ENCODE results near the gene MESP2.

The MESP2 gene

DNA sequence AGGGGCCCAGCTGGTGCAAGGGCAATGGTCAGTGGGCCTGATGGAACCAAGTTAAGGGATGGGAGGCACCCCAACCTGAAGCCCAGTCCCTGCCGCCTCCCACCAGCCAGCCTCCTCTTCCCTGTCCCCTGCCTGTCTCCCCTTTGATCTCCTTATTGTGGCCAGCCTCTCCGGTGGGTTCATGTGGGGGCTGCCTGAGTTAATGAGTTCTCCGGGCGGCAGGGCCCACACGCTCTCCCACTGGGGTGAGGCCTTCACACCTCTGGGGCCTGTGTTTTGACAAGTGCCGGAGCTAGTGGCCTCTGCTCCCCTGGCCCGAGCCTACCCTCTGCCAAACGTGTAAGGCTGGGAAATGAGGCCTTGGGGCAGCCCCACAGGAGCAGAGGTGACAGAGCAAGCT is 17.8 kb upstream of the MESP2 start:
- DNase-seq, result no peak

- DNase-seq, result no peak
These were observed 17.2 kb upstream of the MESP2 start for GRCh38 chr15:89758981-89759380.

DNA sequence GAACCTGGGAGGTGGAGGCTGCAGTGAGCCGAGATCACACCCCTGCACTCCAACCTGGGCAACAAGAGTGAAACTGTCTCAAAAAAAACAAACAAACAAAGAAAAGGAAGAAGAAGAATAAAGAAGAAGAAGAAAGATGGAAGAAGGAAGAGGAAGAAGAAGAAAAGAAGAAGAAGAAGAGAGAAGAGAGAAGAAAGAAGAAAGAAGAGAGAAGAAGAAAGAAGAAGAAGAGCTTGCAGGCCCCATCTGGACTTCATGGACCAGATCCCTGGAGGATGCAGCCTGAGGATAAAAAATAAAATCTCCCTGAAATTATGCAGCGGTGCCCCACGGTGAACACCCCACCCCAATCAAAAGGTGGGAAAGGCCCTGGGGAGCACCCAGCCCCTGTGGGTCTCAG is 16.3 kb upstream of the MESP2 start:
- no peak for DNase-seq

- DNase-seq, result no peak
These were observed 15.7 kb upstream of the MESP2 start for GRCh38 chr15:89760303-89761008.

DNA sequence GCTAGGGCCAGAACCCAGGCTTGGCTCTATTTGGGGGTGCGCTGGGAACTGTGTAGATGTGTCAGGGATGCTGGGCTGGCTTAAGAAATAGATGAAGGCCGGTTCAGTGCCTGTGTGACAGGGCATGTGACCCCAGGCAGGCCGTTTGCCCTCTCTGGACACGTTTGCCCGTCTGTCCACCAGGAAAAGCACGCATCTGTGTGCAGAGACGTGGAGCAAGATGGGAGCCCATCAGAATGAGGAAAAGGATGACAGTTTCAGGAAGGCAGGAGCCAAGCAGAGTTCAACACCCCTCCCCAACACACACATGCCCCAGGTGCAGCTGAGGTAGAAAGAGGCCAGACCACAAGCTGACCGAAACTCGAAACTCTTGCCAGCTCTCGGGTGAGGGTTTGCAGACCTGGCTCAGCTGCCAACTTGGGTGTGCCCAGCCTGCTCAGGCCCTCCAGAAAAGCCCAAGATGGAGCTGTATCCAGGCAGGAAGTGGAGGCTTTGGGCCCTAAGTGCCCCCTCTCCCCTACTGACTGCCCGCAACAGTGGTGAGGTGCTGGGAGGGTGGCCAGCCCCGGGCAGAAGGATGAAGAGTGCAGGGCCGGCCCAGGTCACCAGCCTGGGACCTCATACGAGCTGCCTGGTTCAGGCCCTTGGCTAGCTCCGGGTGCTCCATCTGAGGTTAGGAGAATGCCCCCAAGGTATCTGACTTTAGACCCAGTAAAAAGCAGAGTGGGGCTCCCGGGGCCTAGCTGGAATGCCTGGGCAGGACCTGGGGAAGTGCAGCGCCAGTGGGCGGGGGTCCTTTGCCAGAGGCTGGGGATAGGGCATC is 14.9 kb upstream of the MESP2 start:
- no peak for DNase-seq

- DNase-seq, result no peak
These were observed 14.2 kb upstream of the MESP2 start for GRCh38 chr15:89761929-89762328.

- DNase-seq, result no peak
These were observed 10.4 kb upstream of the MESP2 start for GRCh38 chr15:89765694-89766093.

- no peak for DNase-seq
These were observed 9.5 kb upstream of the MESP2 start for GRCh38 chr15:89766357-89767311.

- DNase-seq, result no peak
These were observed 8.7 kb upstream of the MESP2 start for GRCh38 chr15:89767411-89767915.

- no peak for DNase-seq
These were observed 8.0 kb upstream of the MESP2 start for GRCh38 chr15:89768071-89768500.

- no peak for DNase-seq
These were observed 6.8 kb upstream of the MESP2 start for GRCh38 chr15:89769366-89769765.

GRCh38 chr15:89770041-89770440 is 6.1 kb upstream of the MESP2 start:
- DNase-seq, result no peak

GRCh38 chr15:89772932-89773583 is 3.1 kb upstream of the MESP2 start:
- no peak for DNase-seq

GRCh38 chr15:89774492-89774891 is 1.6 kb upstream of the MESP2 start:
- no peak for DNase-seq

GRCh38 chr15:89775815-89776214 is 317 bp upstream of the MESP2 start:
- DNase-seq, result no peak

DNA sequence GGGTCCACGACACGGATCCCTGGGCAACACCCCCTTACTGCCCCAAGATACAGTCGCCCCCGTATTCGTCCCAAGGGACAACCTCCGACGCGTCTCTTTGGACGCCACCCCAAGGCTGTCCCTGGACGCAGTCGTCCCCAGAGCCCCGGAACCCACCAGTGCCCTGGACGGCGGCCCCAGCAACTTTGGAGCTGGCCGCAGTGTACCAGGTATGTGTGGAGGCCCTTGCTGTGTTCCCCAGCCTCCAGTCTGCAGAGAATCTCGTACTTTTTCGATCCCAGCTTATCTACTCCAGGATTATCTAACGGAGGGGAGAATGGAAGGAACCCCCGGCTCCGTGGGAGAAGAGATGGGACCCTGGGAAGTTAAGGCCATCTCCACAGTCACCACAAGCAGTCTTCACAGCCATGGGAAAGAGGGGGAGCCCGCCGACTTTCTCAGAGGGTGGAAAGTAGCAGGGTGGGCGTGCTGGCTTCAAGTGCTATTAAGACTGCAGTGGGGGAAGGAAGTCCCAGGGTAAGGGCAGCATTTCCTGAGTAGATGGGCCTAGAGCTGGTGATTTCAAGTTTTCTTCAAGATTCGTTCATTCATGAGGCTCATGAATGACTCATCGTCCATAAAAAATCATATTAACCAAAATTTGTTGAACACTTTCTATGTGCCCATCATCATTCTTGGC is 1.1 kb downstream of the MESP2 start:
- no peak for DNase-seq

DNA sequence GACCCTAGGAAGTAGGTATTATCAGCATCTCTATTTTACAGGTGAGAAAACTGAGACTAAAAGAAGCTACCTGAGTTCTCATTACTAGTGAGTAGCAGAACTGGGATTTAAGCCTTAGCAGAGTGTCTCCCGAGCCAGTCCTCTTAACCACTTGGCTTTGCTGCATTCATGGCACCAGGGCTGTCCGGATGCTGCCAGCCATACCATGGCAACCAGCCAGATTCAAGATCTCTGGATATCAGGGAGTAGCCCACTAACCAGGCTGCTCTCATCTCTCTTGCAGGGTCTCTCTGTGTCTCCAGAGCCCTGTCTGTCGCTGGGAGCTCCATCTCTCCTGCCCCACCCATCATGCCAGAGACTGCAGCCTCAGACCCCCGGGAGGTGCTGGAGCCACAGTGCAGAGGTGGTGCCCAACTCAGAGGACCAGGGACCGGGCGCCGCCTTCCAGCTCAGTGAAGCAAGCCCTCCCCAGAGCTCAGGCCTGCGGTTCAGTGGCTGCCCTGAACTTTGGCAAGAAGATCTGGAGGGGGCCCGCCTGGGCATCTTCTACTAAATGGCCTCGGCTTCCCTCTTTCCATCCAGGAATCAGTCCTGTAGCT is 1.7 kb downstream of the MESP2 start:
- DNase-seq, result no peak

DNA sequence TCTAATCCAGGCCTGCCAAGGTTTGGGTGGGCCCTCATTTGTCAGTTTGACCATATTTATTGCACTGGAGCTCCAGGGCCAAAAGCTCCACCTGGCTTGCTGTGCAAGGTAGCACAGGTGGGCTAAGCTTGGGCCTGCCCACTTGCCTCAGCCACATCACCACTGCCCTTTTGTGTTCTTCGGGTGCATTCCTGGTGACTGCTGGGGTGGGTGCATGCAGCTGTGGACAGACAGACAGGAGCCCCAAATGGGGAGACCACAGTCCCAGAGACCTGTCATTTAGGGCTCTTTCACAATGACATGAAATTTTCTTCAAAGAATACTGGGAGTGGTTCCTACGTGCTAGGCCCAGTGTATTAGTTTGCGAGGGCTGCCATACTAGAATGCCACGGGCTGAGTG is 2.7 kb downstream of the MESP2 start:
- DNase-seq, result no peak

DNA sequence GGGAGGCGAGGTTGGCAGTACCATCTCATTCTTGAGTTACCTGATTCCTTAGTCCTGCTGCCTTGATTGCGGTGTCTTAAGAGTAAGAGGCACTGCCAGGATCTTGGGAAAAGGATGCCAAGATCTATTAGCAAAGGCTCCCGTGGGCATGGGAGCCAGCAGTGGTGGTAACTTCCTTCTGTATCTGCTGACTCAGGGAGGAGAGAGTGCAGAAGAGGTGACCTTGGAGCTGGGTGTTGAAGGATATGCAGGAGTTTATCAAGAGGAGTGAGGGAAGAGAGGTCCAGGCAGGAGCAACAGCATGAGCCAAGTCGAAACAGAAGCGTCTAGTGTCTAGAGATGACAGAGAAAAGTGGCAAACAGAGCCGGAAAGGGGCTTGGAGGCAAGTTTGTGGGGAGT is 4.5 kb downstream of the MESP2 start:
- no peak for DNase-seq

DNA sequence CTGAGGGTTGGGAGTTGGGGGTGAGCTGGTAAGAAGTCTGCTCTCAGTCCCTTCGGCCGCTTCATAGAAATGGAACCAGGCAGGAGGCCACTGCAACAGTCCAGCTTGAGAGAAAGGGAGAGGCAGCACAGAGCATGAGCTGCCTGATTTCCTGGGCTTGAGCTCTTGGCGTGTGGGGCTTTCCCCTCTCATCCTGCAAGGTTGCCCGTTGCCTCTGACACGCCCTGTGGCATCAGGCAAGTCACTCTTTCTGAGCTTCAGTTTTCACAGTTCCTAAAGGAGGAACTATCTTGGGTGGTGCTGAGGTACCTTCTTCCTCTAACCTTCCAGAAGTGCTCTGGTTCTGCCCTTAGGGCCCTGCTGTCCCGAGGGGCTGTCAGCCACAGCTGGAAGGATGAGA is 4.9 kb downstream of the MESP2 start:
- DNase-seq, result no peak

DNA sequence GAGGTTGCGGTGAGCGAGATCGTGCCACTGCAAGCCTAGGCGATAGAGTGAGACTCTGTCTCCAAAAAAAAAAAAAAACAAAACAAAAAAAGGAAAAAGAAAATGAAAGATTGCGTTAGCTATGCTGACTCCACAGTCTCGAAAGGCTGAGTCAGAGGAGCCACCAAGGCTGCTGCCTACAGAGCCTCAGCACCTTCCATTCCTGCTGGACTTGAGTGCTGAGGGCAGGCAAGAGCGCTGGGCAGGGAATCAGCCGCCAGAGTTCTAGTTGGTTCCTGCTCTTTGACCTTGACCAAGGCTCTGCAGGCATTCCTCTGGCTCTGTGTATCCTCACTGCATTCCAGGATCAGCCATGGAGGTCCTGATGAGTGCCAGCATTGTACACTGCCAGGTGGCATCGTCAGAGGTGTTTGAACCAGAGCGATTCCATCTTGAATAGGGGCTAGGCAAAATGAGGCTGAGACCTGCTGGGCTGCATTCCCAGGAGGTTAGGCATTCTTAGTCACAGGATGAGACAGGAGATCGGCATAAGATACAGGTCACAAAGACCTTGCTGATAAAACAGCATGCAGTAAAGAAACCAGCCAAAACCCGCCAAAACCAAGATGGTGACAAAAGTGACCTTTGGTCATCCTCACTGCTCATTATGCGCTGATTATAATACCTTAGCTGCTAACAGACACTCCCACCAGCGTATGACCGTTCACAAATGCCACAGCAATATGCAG is 5.9 kb downstream of the MESP2 start:
- DNase-seq, result no peak

Data from DMS 273 treated with DMSO at 0.1 percent for 48 hours (cell line).